H1 (cell line): ENCODE data around the gene NPC2. TPM values are rescaled to one million over a fixed set of nuclear protein-coding genes. Genes with fewer than 3 reads are reported as not detected.

ENCODE experiments used
- CBX5 ChIP-seq: fragments of 300-800, 300-1000 bp; sonication (generic); IDR thresholded peaks from 2 replicates; pipeline ENCODE4 v1.7.1; 2016; ENCODE audit warnings: antibody characterized with exemption, low read length, low read depth
- E2F6 ChIP-seq: IDR thresholded peaks from 2 replicates; pipeline ENCODE4 v1.6.1; 2012; ENCODE audit warnings: inconsistent platforms
- HDAC2 ChIP-seq, 2 experiments: fragments of 300-600 bp in 1 of 2; sonication (generic) in 1 of 2; IDR thresholded peaks; 2 replicates each; pipeline ENCODE4 v1.6.1; 2011 to 2012; ENCODE audit warnings: low read depth in 2 of 2, low read length in 2 of 2, mild to moderate bottlenecking in 2 of 2, moderate library complexity in 2 of 2, borderline replicate concordance in 1 of 2, inconsistent platforms in 1 of 2
- polyA plus RNA-seq, 7 experiments: library from polyadenylated mRNA; depleted of rRNA in 3 of 7; stranded (reverse) in 5 of 7; unstranded in 2 of 7; fragments of >200 nt in 5 of 7; fragments of 200-250 nt in 2 of 7; gene quantifications; 1 replicate in 5 of 7; 2 replicates in 1 of 7; 4 replicates in 1 of 7; pipeline versions ENCODE4 v1.2.1 to v1.2.3, GENCODE V29; 2011 to 2013; ENCODE audit warnings: missing spikeins in 2 of 7, mixed read lengths in 2 of 7
- total RNA-seq: library from RNA; stranded (reverse); fragmentation: NEBNext Ultra II Directional; extraction: Animal tissue kit (Norgen Biotek cat#: 25700); gene quantifications from 2 replicates; pipeline ENCODE4 v1.2.1, GENCODE V29; 2021
- TF ChIP-seq, protein P1 (sequence below): IDR thresholded peaks from 2 replicates; pipeline ENCODE4 v1.6.1; 2012; ENCODE audit warnings: low read length, inconsistent platforms

Gene NPC2
- total and polyA plus RNA-seq, 2 of the 8 experiments (the other 6 are each of a cell fraction or from before 2014, with no cell fraction given) = 178 to 258 TPM

DNA sequence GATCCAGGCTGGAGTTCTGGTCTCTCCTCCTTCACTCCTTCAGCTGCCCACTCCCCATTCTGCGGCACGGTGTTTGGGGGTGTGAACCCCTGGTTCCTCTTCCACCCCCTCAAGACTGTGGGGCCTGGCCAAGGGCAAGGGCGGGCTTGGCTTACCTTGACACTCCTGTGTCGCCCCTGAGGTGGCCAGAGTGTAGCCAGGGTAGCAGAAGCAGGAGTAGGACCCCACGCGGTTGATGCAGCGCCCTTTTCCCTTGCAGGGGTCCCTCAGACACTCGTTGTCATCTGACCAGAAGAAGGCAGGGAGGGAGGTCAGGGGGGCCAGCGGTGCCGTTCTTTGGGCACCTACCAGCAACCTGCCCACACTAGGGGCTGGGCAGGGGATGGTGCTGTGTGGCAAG lies 28.7 kb upstream of the NPC2 start (continued):
- TF ChIP-seq E2F6 (no peak), CBX5 (no peak), HDAC2 (IDR thresholded peaks at IDR 0.05; ENCODE audit: borderline replicate concordance in 1 of 2, low read depth in 2 of 2, low read length in 2 of 2) (no peak)
- TF ChIP-seq, protein P1, sequence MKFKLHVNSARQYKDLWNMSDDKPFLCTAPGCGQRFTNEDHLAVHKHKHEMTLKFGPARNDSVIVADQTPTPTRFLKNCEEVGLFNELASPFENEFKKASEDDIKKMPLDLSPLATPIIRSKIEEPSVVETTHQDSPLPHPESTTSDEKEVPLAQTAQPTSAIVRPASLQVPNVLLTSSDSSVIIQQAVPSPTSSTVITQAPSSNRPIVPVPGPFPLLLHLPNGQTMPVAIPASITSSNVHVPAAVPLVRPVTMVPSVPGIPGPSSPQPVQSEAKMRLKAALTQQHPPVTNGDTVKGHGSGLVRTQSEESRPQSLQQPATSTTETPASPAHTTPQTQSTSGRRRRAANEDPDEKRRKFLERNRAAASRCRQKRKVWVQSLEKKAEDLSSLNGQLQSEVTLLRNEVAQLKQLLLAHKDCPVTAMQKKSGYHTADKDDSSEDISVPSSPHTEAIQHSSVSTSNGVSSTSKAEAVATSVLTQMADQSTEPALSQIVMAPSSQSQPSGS = no peak
